Measurements from ENCODE around the gene ADGRD1. TPM values are rescaled to one million over a fixed set of nuclear protein-coding genes. Genes with fewer than 3 reads are reported as not detected.
"Not testable (repeated sequence)": the region's sequence is repeated elsewhere in the genome, so short reads cannot be mapped to it uniquely, and the experiment has no call there.

Gene ADGRD1
- total RNA-seq, 3 donors from 2014 or later = 0.45 TPM; not detected in 2

- DNase-seq (no peak), ATAC-seq (no peak)
- Mint-ChIP-seq H3K27me3 (ENCODE audit: low read depth) (peaks cover 1% of the 10 kb centered on the region), H3K4me3 (no peak overlapping the region), H3K4me1 (ENCODE audit: low read depth) (no peaks in the 10 kb centered on the region), H3K36me3 (ENCODE audit: insufficient read depth) (no peaks in the 10 kb centered on the region), H3K9me3 (no peaks in the 10 kb centered on the region)
Measured at GRCh38 chr12:131121705-131122405, 168.1 kb downstream of the ADGRD1 start.

- Mint-ChIP-seq H3K36me3 (ENCODE audit: insufficient read depth) (no peaks in the 10 kb centered on the region), H3K4me1 (ENCODE audit: low read depth) (no peaks in the 10 kb centered on the region), H3K4me3 (no peak overlapping the region), H3K9me3 (no peaks in the 10 kb centered on the region), H3K27me3 (ENCODE audit: low read depth) (no peaks in the 10 kb centered on the region)
- DNase-seq (no peak), ATAC-seq (no peak)
Measured at GRCh38 chr12:131122631-131123030, 168.9 kb downstream of the ADGRD1 start.

GRCh38 chr12:131123817-131124216 is 170.1 kb downstream of the ADGRD1 start:
- DNase-seq = no peak
- no peaks in the 10 kb centered on the region for H3K4me1 Mint-ChIP-seq (ENCODE audit: low read depth)
- no peak for ATAC-seq
- no peaks in the 10 kb centered on the region for H3K27me3 Mint-ChIP-seq (ENCODE audit: low read depth)
- H3K9me3 Mint-ChIP-seq = no peaks in the 10 kb centered on the region
- no peak overlapping the region for H3K4me3 Mint-ChIP-seq
- H3K36me3 Mint-ChIP-seq (ENCODE audit: insufficient read depth) = no peaks in the 10 kb centered on the region

GRCh38 chr12:131124487-131125280 is 171.0 kb downstream of the ADGRD1 start:
- ATAC-seq (no peak), DNase-seq (no peak)
- Mint-ChIP-seq H3K27me3 (ENCODE audit: low read depth) (no peaks in the 10 kb centered on the region), H3K4me1 (ENCODE audit: low read depth) (no peaks in the 10 kb centered on the region), H3K36me3 (ENCODE audit: insufficient read depth) (no peaks in the 10 kb centered on the region), H3K9me3 (no peaks in the 10 kb centered on the region), H3K4me3 (no peak overlapping the region)

- Mint-ChIP-seq H3K4me1 (ENCODE audit: low read depth) (no peaks in the 10 kb centered on the region), H3K9me3 (no peaks in the 10 kb centered on the region), H3K4me3 (no peak overlapping the region), H3K27me3 (ENCODE audit: low read depth) (no peaks in the 10 kb centered on the region), H3K36me3 (ENCODE audit: insufficient read depth) (no peaks in the 10 kb centered on the region)
- no peak for DNase-seq
- ATAC-seq = no peak
Measured at GRCh38 chr12:131126662-131127173, 173.0 kb downstream of the ADGRD1 start.

- no peaks in the 10 kb centered on the region for H3K4me1 Mint-ChIP-seq (ENCODE audit: low read depth)
- DNase-seq = no peak
- H3K36me3 Mint-ChIP-seq (ENCODE audit: insufficient read depth) = no peaks in the 10 kb centered on the region
- ATAC-seq = no peak
- H3K4me3 Mint-ChIP-seq = no peak overlapping the region
- no peaks in the 10 kb centered on the region for H3K27me3 Mint-ChIP-seq (ENCODE audit: low read depth)
- H3K9me3 Mint-ChIP-seq = no peaks in the 10 kb centered on the region
Measured at GRCh38 chr12:131128556-131128955, 174.8 kb downstream of the ADGRD1 start.

GRCh38 chr12:131128966-131129619 is 175.4 kb downstream of the ADGRD1 start:
- H3K36me3 Mint-ChIP-seq (ENCODE audit: insufficient read depth); DNase-seq; H3K4me1 Mint-ChIP-seq (ENCODE audit: low read depth); H3K27me3 Mint-ChIP-seq (ENCODE audit: low read depth); H3K9me3 Mint-ChIP-seq; H3K4me3 Mint-ChIP-seq; ATAC-seq: not testable (repeated sequence)

GRCh38 chr12:131129839-131130238 is 176.1 kb downstream of the ADGRD1 start:
- Mint-ChIP-seq H3K4me3 (no peak overlapping the region), H3K4me1 (ENCODE audit: low read depth) (no peaks in the 10 kb centered on the region), H3K36me3 (ENCODE audit: insufficient read depth) (no peaks in the 10 kb centered on the region), H3K27me3 (ENCODE audit: low read depth) (no peaks in the 10 kb centered on the region), H3K9me3 (no peaks in the 10 kb centered on the region)
- ATAC-seq = no peak
- DNase-seq = no peak

GRCh38 chr12:131130311-131130911 is 176.7 kb downstream of the ADGRD1 start:
- H3K9me3 Mint-ChIP-seq = no peaks in the 10 kb centered on the region
- no peak overlapping the region for H3K4me3 Mint-ChIP-seq
- no peaks in the 10 kb centered on the region for H3K4me1 Mint-ChIP-seq (ENCODE audit: low read depth)
- H3K27me3 Mint-ChIP-seq (ENCODE audit: low read depth) = no peaks in the 10 kb centered on the region
- ATAC-seq = no peak
- no peaks in the 10 kb centered on the region for H3K36me3 Mint-ChIP-seq (ENCODE audit: insufficient read depth)
- DNase-seq = no peak

- Mint-ChIP-seq H3K36me3 (ENCODE audit: insufficient read depth) (no peaks in the 10 kb centered on the region), H3K9me3 (no peaks in the 10 kb centered on the region), H3K4me1 (ENCODE audit: low read depth) (no peaks in the 10 kb centered on the region), H3K27me3 (ENCODE audit: low read depth) (no peaks in the 10 kb centered on the region), H3K4me3 (no peak overlapping the region)
- no peak for DNase-seq
- no peak for ATAC-seq
Measured at GRCh38 chr12:131131077-131131807, 177.5 kb downstream of the ADGRD1 start.

- no peak for DNase-seq
- H3K4me3 Mint-ChIP-seq = no peak overlapping the region
- H3K36me3 Mint-ChIP-seq (ENCODE audit: insufficient read depth) = no peaks in the 10 kb centered on the region
- H3K27me3 Mint-ChIP-seq (ENCODE audit: low read depth) = no peaks in the 10 kb centered on the region
- H3K4me1 Mint-ChIP-seq (ENCODE audit: low read depth) = no peaks in the 10 kb centered on the region
- no peaks in the 10 kb centered on the region for H3K9me3 Mint-ChIP-seq
- no peak for ATAC-seq
Measured at GRCh38 chr12:131131808-131132117, 178.1 kb downstream of the ADGRD1 start.

- Mint-ChIP-seq H3K4me3 (no peak overlapping the region), H3K4me1 (ENCODE audit: low read depth) (no peaks in the 10 kb centered on the region), H3K9me3 (no peaks in the 10 kb centered on the region), H3K36me3 (ENCODE audit: insufficient read depth) (no peaks in the 10 kb centered on the region), H3K27me3 (ENCODE audit: low read depth) (peaks cover 2% of the 10 kb centered on the region)
- DNase-seq = peak; percentile 75
- peak; percentile 84 to 86 for ATAC-seq
Measured at GRCh38 chr12:131132118-131132892, 178.6 kb downstream of the ADGRD1 start.

Measured in activated T-cell treated with anti-CD3 and anti-CD28 coated beads, Interleukin-2, amount 50 U/mL, for 4 hours (primary cell).